SU-DHL-6 (cell line): ENCODE measurements around the gene KRT25.

Experiments
- H2AFZ ChIP-seq: fragments of 200-600 bp; sonication (generic); 2 replicates; pipeline ENCODE4 v1.6.1; 2014; ENCODE audit warnings: low read depth, mild to moderate bottlenecking, moderate library complexity, mixed read lengths, antibody characterized with exemption, low read length; ENCODE audit not compliant: severe bottlenecking
- H3F3A ChIP-seq: fragments of 200-600 bp; shearing (Covaris generic); 2 replicates; pipeline ENCODE4 v1.6.0; 2016; ENCODE audit warnings: antibody characterized with exemption, mild to moderate bottlenecking; ENCODE audit not compliant: insufficient read depth
- H3K27ac ChIP-seq: fragments of 200-600 bp; sonication (generic); 2 replicates; pipeline ENCODE4 v1.5.1; 2016; ENCODE audit warnings: low read depth, mild to moderate bottlenecking, low read length, moderate library complexity, mixed read lengths
- H3K27me3 ChIP-seq: fragments of 200-600 bp; sonication (generic), shearing (Covaris generic); 2 replicates; pipeline ENCODE4 v1.6.0; 2014; ENCODE audit warnings: mild to moderate bottlenecking, low read length
- H3K36me3 ChIP-seq: fragments of 200-600 bp; sonication (generic); 2 replicates; pipeline ENCODE4 v1.6.1; 2014; ENCODE audit warnings: mild to moderate bottlenecking, low read length, mixed read lengths
- H3K4me2 ChIP-seq: fragments of 300-600, 200-600 bp; shearing (Covaris generic), sonication (generic); 2 replicates; pipeline ENCODE4 v1.6.0; 2014; ENCODE audit warnings: low read length, low read depth, mild to moderate bottlenecking; ENCODE audit not compliant: poor library complexity, severe bottlenecking
- H3K4me3 ChIP-seq: fragments of 200-600 bp; sonication (generic); 2 replicates; pipeline ENCODE4 v1.5.1; 2014; ENCODE audit warnings: antibody characterized with exemption, low read length, mild to moderate bottlenecking, mixed read lengths; ENCODE audit not compliant: insufficient read depth, poor library complexity, severe bottlenecking
- H3K79me2 ChIP-seq: fragments of 200-600 bp; sonication (generic); 2 replicates; pipeline ENCODE4 v1.6.1; 2014; ENCODE audit warnings: mild to moderate bottlenecking, low read length, moderate library complexity; ENCODE audit not compliant: insufficient read depth
- H3K9ac ChIP-seq: fragments of 200-600 bp; sonication (generic); 2 replicates; pipeline ENCODE4 v1.7.0; 2014; ENCODE audit warnings: mild to moderate bottlenecking, low read length
- H3K9me2 ChIP-seq: fragments of 200-600 bp; sonication (generic); replicated peaks from 2 replicates; pipeline ENCODE4 v1.6.1; 2014; ENCODE audit warnings: low read length; ENCODE audit not compliant: insufficient read depth
- H3K9me3 ChIP-seq: fragments of 200-600 bp; sonication (generic); 2 replicates; pipeline ENCODE4 v1.6.1; 2014; ENCODE audit warnings: low read length, mixed read lengths; ENCODE audit not compliant: insufficient read depth
- H4K20me1 ChIP-seq: fragments of 200-600 bp; sonication (generic); 2 replicates; pipeline ENCODE4 v1.6.1; 2014; ENCODE audit warnings: low read depth, mild to moderate bottlenecking, antibody characterized with exemption, low read length, moderate library complexity, mixed read lengths
- CTCF ChIP-seq: fragments of 200-600 bp; sonication (generic); IDR thresholded peaks from one replicate; pipeline ENCODE4 v1.5.1; 2017; ENCODE audit warnings: antibody characterized with exemption, mild to moderate bottlenecking, low read length, moderate library complexity; ENCODE audit not compliant: insufficient read depth, poor library complexity, severe bottlenecking
- EZH2phosphoT487 ChIP-seq: fragments of 200-600 bp; sonication (generic), shearing (Covaris generic); conservative IDR thresholded peaks from 2 replicates; pipeline ENCODE4 v1.6.1; 2018; ENCODE audit warnings: mild to moderate bottlenecking, antibody characterized with exemption, low read length, moderate library complexity, mixed read lengths

Gene KRT25

GRCh38 chr17:40727447-40728231, 27.5 kb downstream of the KRT25 start:
- Histone ChIP-seq H3K79me2 (no peaks in the 10 kb centered on the region), H3K27me3 (peaks cover 4% of the 10 kb centered on the region; the same call in 1 of the 2 replicates), H4K20me1 (no peaks in the 10 kb centered on the region), H3K27ac (no peak overlapping the region), H3K4me3 (no peak overlapping the region), H3K9ac (no peak overlapping the region), H3F3A (no peaks in the 10 kb centered on the region), H2AFZ (no peak overlapping the region), H3K9me3 (no peaks in the 10 kb centered on the region), H3K36me3 (no peaks in the 10 kb centered on the region), H3K9me2 (no peaks in the 10 kb centered on the region), H3K4me2 (no peak overlapping the region)
- no peak for TF ChIP-seq CTCF
- TF ChIP-seq EZH2phosphoT487 = no peak

GRCh38 chr17:40726919-40727318, 28.2 kb downstream of the KRT25 start:
- Histone ChIP-seq H3K79me2 (no peaks in the 10 kb centered on the region), H3K4me3 (no peak overlapping the region), H3K9ac (no peak overlapping the region), H3K4me2 (no peak overlapping the region), H3F3A (no peaks in the 10 kb centered on the region), H3K27ac (no peak overlapping the region), H3K27me3 (peaks cover 4% of the 10 kb centered on the region; the same call in 1 of the 2 replicates), H3K9me2 (no peaks in the 10 kb centered on the region), H4K20me1 (no peaks in the 10 kb centered on the region), H3K36me3 (no peaks in the 10 kb centered on the region), H2AFZ (no peak overlapping the region), H3K9me3 (no peaks in the 10 kb centered on the region)
- TF ChIP-seq EZH2phosphoT487 = no peak
- peak; percentile 28 for TF ChIP-seq CTCF

- Histone ChIP-seq H3K9ac (no peak overlapping the region), H3K9me3 (no peaks in the 10 kb centered on the region), H3K79me2 (no peaks in the 10 kb centered on the region), H3K4me2 (no peak overlapping the region), H2AFZ (no peak overlapping the region), H3K4me3 (no peak overlapping the region), H3K36me3 (no peaks in the 10 kb centered on the region), H4K20me1 (no peaks in the 10 kb centered on the region), H3K27ac (no peak overlapping the region), H3K9me2 (no peaks in the 10 kb centered on the region), H3K27me3 (no peaks in the 10 kb centered on the region), H3F3A (no peaks in the 10 kb centered on the region)
- TF ChIP-seq CTCF (no peak), EZH2phosphoT487 (no peak)
Observed at GRCh38 chr17:40724656-40725055, 30.5 kb downstream of the KRT25 start.
